Mammary epithelial cell (primary cell): Measurements from ENCODE around the gene TBXA2R.

ENCODE experiments used
- CTCF ChIP-seq, 2 donors: IDR thresholded peaks in 1 of 2; conservative IDR thresholded peaks in 1 of 2; 2 replicates each; pipeline ENCODE4 v1.5.1; 2011 to 2012; ENCODE audit warnings: inconsistent platforms in 2 of 2, low read length in 2 of 2, mild to moderate bottlenecking in 2 of 2, control low read depth in 1 of 2, low read depth in 1 of 2; ENCODE audit not compliant: insufficient read depth in 1 of 2; ENCODE audit errors: extremely low read depth in 1 of 2
- EZH2 ChIP-seq: IDR thresholded peaks from 2 replicates; pipeline ENCODE4 v1.6.1; 2012; ENCODE audit warnings: low read length, inconsistent platforms, borderline replicate concordance

GRCh38 chr19:3550947-3551791, 55.5 kb downstream of the TBXA2R start:
- no peak for TF ChIP-seq EZH2
- TF ChIP-seq CTCF (conservative IDR thresholded peaks at IDR 0.05 in 1 of 2, IDR thresholded peaks at IDR 0.05 in 1 of 2; ENCODE audit: extremely low read depth in 1 of 2, insufficient read depth in 1 of 2, low read depth in 1 of 2, low read length in 2 of 2) = no peak
